GM18499 (cell line): ENCODE measurements around the gene PDE11A.

Experiments used
- ATAC-seq: cut with Tn5 transposase; IDR thresholded peaks from one replicate; pipeline ENCODE4 v1.9.1; 2021; ENCODE audit warnings: moderate number of reproducible peaks; ENCODE audit not compliant: insufficient read depth, unreplicated experiment

Gene PDE11A

DNA sequence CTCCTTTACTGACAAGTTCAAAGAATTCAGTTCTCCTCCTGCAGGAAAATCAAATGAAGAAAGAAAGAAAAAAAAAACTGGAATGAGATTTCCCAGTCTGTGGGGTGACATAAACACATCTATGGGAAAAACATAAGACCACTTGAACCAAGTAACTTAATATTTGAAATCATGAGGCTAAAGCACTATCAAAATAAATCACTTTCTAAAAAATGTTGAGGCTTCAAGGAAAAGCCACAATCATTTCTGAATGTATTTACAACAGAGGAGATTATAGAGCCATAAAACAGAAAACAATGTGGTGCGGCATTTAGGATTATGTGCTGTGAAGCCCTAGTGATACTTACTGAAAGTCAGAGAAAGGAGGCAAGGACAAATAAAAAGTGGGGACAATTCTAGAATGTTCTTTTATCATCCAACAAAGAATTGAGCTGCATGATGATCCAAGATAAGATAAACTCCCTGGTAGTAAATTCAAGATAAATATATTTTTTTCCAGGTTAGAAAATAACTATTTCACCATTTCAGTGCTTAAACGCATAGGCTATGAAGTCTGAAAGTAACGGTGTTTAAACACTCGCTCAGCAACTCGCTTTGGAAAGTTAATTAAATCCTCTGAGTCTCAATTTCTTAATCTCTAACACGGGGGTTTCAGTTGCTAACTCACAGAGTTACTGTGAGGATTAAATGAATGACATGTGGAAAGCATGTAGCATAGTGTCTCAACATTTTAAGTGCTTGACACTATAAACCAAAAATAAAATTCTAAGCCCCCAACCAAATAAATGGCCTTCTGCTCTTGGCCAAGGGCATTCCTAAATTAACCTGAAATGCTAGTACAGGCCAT lies 391.5 kb downstream of the PDE11A start:
- ATAC-seq, result no peak

DNA sequence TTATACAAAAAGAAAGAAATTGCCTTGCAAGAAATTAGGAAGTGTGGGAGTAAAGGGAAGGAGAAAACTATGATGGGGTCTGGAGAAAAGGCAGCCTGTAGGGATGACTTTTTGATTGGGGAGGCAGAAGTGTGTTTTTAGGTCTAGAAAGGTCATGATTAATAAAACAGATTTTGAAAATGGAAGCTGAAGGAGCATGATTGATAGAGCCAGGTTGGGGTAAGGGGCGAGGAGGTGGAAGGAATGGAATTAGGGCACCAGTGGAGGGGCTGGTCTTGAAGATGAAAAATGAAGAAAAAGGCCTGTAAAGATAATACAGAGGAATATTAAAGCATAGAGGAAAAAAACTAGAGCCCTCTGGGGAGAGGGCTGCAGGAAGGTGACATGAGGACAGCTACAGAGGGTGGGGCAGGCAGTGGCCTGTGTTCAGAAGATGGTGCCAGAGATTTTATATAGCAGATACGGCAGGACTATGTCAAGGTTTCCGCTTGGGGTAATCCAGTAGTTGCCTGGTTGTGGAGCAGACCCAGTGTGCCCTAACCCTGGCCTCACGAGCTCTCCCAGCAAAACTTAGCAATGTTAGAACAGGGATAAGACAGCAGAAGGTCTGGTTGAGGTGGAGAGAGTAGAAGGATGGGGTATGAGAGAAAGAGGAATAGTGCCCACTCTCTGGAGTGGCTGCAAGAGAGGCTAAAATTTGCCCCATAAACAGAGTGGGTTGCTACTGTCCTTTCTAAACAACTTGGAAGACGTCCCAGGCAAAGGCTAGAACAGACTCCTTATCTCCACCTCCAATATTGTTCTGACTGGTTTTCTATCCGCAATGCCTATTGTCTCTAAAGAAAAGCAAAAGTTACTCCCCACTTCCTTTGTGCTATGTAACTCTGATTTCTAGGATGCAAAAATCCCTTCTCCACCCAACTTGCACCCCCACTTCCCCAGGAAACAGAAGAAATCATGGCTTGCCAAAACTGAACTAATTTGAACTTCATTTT lies 392.7 kb downstream of the PDE11A start:
- ATAC-seq, result no peak

DNA sequence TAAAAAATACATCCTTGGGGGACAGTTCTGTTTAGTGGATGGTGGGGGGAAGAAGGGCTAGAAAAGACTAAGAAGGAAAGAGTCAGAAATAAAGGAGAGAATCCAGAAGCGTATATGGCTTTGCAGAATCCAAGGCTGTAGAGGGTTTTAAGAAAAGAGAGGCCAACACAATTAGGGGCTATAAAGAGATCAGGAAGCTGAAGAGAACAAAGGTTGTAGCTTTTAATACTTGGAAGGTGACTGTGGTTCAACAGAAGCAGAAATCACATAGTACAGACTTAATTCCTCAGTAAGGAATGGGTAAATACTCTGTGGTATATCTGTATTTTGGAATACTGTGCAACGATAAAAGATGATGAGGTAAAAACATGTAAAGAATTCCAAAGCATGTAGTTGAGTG lies 393.6 kb downstream of the PDE11A start:
- ATAC-seq, result no peak

DNA sequence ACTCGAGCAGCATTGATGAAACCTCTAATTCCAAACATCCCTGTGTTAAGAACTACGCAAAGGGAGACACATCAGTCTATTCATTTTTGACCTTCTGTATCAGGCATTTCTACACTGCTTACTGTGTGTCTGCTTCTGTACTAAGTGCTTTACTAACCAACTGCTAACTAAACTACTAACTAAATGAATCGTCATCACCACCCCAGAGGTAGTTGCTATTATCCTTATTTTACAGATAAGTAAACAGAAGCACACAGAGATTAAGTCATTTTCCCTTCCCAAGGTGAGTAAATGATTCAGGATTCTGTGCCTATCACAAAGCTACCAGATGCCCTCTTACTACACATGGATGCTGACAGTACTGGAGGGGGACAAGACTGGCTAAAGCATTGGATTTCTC lies 395.9 kb downstream of the PDE11A start:
- no peak for ATAC-seq

DNA sequence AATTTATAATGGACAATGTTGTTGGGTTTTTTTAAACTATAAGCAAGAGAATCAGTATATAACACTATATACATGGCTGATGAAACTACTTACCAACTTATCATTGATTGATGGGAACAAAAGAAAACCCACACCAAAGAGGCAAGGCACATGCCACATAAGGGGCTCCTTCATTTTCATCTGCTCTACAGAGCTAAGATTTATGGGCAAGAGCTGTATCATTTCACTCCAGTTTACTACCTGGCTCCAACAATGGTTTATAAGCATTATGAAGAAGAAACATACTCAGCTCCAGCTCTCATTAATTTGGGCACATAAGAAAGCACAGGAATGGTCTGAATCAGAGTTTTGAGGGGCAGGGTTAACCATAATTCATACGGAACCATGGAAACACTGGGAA lies 396.8 kb downstream of the PDE11A start:
- ATAC-seq, result no peak

DNA sequence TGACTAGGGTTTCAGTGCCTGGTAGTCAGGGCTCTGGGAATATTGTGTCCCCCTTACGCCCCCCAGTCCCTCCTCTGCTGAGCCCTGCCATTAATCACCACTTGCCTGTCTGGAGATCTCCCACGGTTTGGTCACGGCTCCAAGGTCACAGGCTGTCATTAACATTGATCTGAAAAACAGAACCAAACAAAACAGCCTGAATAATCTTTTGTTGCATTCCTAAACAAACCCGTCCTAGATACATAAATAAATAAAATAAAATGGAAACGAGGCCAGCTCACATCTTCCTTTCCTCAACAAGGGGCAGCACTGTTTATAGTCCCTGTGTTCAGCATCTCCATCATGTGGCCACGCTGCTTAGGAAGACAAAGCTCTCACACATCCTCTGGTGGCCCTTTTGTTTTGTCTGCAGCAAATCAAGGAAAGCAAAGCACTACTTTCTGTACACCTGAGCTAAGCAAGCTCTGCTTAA lies 397.2 kb downstream of the PDE11A start:
- ATAC-seq, result no peak

DNA sequence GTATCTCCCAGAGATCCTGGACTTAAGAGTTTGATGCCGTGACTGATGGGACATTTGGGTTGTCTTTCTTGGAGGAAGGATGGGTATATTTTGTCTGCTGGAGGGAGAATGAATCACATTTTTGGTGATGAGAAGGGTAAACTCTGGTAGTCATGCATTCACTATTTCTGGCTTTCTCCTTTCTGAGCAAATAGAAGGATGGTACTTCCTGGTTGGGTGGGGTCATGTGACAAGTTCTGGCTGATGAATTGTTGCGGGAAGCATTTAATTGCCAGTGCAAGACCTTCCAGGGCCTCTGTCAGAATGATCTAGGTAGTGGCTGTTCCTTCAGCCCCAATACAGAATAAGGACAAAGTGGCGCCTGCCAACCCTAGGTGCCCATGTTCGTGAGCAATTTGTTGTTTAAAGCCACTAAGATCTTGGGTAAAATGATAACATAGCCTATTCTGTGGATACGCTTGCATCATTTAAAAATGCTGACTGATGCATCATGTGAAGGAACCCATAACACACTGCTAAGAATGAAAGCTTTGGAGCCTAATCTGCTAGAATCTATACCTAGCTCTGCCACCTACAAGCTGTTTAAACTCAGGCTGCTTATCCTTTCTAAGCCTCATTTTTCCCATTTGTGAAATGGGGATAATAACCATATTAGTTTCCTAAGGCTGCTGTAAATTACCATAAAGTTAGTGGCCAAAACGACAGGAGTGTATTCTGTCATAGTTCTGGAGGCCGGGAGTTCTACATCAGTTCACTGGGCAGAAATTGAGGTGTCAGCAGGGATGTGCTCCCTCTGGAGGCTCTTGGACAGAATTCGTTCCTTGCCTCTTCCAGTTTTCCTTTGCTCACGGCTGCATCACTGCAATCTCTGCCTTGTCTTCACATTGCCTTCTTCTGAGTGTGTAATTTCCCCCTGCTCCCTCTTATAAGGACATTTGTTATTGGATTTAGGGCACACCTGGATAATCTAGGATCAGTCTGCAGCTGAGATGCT lies 398.7 kb downstream of the PDE11A start:
- ATAC-seq, result no peak

DNA sequence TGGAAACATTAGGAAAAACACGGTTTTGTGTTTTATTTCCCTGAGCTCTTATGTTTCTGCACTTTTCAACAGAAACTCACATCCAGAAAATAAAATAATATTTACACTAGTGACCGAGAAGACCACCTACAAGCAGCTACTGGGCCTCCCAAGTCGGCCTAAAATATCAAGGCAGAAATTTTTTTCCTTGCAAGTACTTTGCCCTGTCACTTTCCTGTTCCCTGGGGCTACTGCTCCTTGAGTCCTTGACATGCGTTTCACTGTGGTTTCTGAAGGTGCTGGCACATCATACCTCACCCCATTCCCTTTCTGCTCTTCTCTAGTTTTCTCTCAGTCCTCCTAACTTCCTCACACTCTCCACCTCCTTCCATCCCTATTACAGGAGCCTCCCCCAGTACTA lies 400.9 kb downstream of the PDE11A start:
- ATAC-seq, result no peak

DNA sequence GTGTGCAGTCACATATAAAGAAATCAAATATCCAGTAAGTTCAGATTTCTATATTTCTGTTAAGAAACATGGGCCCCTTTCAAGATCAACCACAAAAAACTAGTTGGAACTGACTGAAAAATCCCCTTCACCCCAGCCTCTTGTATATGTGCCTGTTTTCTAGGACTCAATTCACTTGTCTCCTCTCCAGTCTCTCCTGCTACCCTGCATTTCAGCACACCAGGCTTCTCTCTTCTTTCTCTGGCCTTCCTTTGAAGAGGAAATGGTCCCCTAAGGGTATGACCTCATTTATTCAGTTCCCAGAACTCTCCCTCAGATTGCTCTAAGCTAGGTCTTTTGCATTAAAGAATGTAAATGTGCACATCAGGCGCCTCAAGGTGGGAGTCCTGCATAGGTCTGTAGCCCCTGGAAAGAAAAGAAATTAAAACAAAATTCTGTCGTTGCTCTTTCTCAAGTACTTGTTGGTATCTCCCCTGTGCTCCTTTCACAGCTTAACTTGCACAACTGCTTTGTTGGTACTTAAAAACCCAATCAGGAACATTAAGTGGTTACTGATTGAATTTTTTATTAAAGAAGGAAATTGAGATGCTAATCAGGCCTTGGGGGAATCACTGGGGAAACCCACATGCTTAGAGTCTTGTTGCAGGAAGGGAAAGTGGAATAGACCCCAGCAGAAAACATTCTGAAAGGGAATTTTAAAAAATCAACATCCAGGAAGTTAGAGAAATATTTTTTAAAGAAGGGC lies 401.6 kb downstream of the PDE11A start:
- no peak for ATAC-seq

DNA sequence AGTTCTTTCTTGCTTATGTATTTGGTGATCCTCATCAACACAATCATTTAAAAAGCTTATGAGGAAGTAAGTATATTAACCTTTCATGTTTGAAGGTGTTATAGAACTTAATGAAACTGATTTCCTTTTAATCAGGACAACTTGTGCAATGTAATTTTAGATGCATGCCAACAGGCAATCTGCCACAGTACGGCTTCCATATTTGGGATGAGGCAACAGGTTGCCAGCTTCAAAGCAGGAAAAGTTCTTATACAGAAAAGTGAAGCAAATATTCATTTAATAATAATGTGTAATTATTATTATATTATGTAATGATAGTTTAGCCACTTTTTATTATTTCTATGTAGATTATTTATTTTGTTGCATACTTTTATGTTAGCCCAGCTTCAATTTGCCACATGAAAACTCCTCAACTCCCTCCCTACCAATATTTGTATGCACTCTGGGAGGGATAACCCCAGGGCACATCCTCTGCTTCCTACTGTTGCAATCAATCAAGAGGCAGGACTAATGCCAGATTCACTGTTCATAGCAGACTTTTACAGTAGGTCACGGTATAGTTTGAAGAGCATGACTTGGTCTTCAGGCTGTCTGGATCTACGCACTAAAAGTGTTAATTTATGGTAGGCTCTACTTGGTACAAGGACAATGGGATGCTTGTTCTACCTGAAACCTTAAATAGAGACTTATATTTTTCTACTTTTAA lies 402.8 kb downstream of the PDE11A start:
- no peak for ATAC-seq

DNA sequence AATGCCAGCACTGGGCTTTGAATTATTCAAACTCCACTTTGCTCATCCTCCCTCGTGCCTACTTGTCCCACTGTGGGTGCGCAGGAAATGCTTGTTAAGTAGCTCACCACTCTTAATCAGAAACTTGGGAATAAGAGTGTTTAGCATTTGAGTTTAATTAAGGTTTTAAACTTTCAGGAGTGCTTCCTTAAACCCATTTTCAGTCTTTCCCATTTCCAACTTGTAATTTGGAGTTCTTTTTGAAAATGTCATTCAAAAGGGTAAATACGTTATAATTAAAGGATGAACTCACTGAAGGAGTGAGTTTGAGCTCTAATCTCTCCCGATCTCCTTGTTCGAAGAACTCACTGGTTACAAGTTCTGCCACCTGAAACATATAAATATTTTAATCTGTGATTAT lies 403.4 kb downstream of the PDE11A start:
- no peak for ATAC-seq

DNA sequence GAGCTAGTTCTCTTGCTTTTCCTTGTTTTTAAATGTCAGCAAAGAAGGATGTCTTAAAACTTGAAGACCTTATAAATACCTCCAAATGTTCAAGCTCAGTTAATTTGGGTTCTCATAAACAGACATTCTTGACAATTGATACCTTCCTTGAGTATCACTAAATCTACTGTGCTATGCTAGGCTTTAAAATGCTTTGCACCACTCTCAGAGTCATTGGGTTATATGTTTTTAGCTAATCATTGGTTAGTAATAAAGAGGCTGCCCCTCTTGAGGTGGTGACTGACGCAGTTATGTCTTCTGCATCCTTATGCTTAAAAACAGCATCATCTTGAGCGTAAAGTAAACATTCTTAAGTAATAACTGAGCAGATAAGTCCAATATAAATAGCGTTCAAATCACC lies 404.0 kb downstream of the PDE11A start:
- ATAC-seq, result no peak

DNA sequence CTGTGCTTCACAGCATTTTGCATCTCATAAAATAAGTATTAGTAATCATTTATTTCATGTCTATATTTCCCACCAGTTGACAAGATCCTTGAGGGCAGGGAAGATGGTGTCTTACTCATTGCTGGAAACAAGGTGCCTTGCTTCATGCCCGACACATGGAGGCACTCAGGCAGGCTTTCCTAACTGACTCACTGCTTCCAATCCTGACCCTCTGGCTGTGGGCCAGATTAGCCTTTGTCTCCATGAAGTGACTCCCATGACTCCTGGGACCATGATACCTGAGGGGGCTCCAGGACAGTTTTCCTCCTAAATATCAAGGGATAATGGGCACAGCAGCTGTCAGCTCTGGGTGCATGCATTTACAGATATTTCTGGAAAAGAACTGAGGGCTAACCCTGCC lies 405.0 kb downstream of the PDE11A start:
- no peak for ATAC-seq

DNA sequence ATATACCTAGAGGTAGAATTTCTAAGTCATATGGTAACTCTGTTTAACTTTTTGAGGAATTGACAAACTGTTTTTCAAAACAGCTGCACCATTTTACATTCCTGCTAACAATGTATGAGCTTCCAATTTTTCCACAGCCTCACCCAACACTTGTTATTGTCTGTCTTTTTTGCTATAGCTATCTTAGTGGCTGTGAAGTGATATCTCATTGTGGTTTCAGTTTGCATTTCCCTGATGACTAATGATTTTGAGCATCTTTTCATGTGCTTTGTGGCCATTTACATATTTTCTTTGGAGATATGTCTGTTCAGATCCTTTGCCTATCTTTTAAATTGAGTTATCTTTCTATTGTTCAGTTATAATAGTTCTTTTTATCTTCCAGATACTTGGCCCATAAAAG lies 406.2 kb downstream of the PDE11A start:
- ATAC-seq, result no peak

DNA sequence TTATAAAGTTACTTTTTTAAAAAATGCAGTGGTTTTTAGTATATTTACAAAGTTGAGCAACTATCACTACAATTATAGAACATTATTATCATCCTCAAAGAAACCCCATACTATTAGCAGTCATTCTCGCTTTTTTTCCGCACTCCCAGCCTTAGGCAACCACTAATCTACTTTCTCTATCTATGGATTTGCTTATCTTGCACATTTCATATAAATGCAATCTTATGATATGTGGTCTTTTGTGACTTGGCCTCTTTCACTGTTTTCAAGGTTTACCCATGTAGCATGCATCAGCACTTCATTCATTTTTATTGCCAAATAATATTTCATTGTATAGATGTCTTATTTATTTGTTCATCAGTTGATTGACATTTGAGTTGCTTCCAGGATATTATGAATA lies 406.6 kb downstream of the PDE11A start:
- no peak for ATAC-seq

DNA sequence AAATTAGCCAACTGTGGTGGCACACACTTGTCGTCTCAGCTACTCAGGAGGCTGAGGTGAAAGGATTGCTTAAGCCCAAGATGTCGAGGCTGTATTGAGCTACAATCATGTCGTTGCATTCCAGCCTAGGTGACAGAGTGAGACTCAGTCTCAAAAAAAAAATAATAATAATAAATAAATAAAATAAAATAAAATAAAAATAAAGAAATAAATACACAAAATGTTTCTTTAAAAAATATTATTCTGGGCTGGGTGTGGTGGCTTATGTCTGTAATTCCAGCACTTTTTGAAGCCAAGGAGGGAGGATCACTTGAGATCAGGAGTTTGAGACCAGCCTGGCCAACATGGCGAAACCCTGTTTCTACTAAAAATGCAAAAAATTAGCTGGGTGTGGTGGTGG lies 407.2 kb downstream of the PDE11A start:
- ATAC-seq, result no peak

DNA sequence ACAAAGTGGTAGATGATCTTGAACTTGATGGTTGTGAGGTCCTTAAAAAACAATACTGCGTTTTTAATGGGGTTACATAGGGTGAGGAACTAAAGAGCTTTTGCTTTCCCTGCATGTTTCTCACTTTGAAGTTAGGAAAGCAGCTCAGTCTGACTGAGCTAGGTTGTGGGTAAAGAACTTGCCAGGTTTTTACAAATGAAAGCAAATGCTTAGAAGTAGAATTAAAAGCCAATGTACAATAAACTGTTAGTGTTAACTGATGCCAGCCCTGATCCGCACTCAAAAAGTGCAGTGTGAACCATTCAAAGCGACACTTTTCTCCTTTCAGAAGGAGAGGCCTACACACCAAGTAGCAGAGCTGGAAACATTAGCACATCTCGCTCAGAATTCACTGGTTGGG lies 409.7 kb downstream of the PDE11A start:
- no peak for ATAC-seq

DNA sequence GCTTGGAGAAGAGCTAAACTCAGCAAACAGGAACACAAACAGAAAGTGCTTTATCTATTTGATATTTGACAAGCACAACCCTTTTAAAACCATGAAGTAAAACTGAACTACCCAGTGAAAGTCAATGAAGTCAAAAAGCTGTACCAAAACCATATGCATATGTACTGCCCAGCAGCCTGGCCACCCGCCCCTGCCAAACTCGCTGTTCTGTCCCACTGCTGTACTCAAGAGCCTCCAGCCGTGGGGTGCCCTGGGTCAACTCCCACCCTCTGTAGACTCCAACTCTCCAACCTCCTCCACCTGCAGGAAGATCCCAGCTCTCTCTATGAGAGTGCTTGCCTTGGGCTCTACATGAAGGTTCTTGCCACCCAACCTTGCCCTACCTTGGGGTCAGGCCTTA lies 411.8 kb downstream of the PDE11A start:
- ATAC-seq, result no peak

DNA sequence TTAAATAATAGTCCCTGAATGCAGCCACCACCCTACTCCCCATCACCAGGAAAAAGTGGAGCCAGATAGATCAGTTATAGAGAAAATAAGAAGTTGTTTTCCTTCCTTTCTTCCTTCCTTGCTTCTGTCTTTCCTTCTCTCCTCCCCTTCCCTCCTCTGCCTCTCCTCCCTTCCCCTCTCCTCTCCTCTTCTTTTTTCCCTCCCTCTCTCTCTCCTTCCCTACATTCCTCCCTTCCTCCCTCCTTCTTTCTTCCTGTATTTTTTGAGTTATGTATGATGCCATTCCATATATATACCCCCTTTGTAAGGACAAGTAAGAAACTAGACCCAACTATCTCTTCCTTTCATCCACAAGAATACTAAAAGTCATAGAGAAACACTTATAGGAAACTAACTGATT lies 414.3 kb downstream of the PDE11A start:
- no peak for ATAC-seq
